Measurements from ENCODE around the gene SERPINE1. TPM values are rescaled to one million over a fixed set of nuclear protein-coding genes. Genes with fewer than 3 reads are reported as not detected.
"Not testable (repeated sequence)": the region's sequence is repeated elsewhere in the genome, so short reads cannot be mapped to it uniquely, and the experiment has no call there.

Gene SERPINE1
- total RNA-seq, 1 experiment from 2014 or later, result not detected

DNA sequence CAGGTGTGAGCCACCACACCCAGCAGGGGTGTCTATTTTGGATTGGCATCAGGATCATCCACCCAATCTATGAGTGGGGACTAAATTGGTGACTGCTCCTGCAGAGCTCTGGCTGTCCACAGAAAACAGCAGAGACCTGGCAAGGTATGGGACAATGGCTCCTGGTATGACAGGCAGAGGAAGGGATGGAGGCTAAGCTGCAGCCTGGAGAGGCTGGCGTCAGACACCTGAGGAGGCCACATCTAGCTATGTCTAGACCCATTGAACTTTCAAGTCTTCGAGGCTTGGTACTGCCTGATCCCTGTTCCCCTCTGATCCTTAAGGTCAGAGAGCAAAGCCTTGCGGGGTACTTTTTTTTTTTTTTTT is 3.2 kb upstream of the SERPINE1 start:
- Histone ChIP-seq H3K27ac (ENCODE audit: low read length) (no peak overlapping the region), H3K4me1 (ENCODE audit: low read length) (peaks cover 9% of the 10 kb centered on the region), H3K36me3 (ENCODE audit: insufficient read depth, low read length) (no peaks in the 10 kb centered on the region), H3K4me3 (ENCODE audit: low read length) (no peak overlapping the region), H3K9ac (ENCODE audit: low read length) (no peak overlapping the region), H3K27me3 (ENCODE audit: low read length) (no peaks in the 10 kb centered on the region), H3K9me2 (replicated peaks; ENCODE audit: insufficient read depth, low read length) (no peaks in the 10 kb centered on the region), H4K20me1 (ENCODE audit: insufficient read depth, low read depth, low read length) (no peaks in the 10 kb centered on the region), H2AFZ (ENCODE audit: low read length) (no peak overlapping the region), H3K9me3 (ENCODE audit: low read length) (no peaks in the 10 kb centered on the region), H3K4me2 (ENCODE audit: low read depth, low read length, poor library complexity, severe bottlenecking) (no peak overlapping the region), H3K79me2 (ENCODE audit: low read length) (no peaks in the 10 kb centered on the region)
- no peak for DNase-seq

GRCh38 chr7:101124376-101125056 is 2.4 kb upstream of the SERPINE1 start:
- H2AFZ ChIP-seq (ENCODE audit: low read length), result no peak overlapping the region
- no peaks in the 10 kb centered on the region for H3K36me3 ChIP-seq (ENCODE audit: insufficient read depth, low read length)
- DNase-seq, result no peak
- no peak overlapping the region for H3K4me2 ChIP-seq (ENCODE audit: low read depth, low read length, poor library complexity, severe bottlenecking)
- no peak overlapping the region for H3K4me3 ChIP-seq (ENCODE audit: low read length)
- H3K9me2 ChIP-seq (replicated peaks; ENCODE audit: insufficient read depth, low read length), result no peaks in the 10 kb centered on the region
- H3K9ac ChIP-seq (ENCODE audit: low read length), result no peak overlapping the region
- H3K9me3 ChIP-seq (ENCODE audit: low read length), result no peaks in the 10 kb centered on the region
- H4K20me1 ChIP-seq (ENCODE audit: insufficient read depth, low read depth, low read length), result no peaks in the 10 kb centered on the region
- H3K27ac ChIP-seq (ENCODE audit: low read length), result no peak overlapping the region
- H3K79me2 ChIP-seq (ENCODE audit: low read length), result no peaks in the 10 kb centered on the region
- peaks cover 9% of the 10 kb centered on the region for H3K4me1 ChIP-seq (ENCODE audit: low read length)
- no peaks in the 10 kb centered on the region for H3K27me3 ChIP-seq (ENCODE audit: low read length)

- H3K4me1 ChIP-seq (ENCODE audit: low read length), result peaks cover 9% of the 10 kb centered on the region
- no peak overlapping the region for H3K27ac ChIP-seq (ENCODE audit: low read length)
- H3K9me2 ChIP-seq (replicated peaks; ENCODE audit: insufficient read depth, low read length), result no peaks in the 10 kb centered on the region
- H3K4me2 ChIP-seq (ENCODE audit: low read depth, low read length, poor library complexity, severe bottlenecking), result no peak overlapping the region
- no peak for DNase-seq
- H4K20me1 ChIP-seq (ENCODE audit: insufficient read depth, low read depth, low read length), result no peaks in the 10 kb centered on the region
- no peak overlapping the region for H3K4me3 ChIP-seq (ENCODE audit: low read length)
- no peaks in the 10 kb centered on the region for H3K27me3 ChIP-seq (ENCODE audit: low read length)
- H3K9me3 ChIP-seq (ENCODE audit: low read length), result no peaks in the 10 kb centered on the region
- no peak overlapping the region for H3K9ac ChIP-seq (ENCODE audit: low read length)
- H2AFZ ChIP-seq (ENCODE audit: low read length), result 0 out of 2 replicates have a peak overlapping the region, but pooled peaks have one; percentile 86
- H3K79me2 ChIP-seq (ENCODE audit: low read length), result no peaks in the 10 kb centered on the region
- no peaks in the 10 kb centered on the region for H3K36me3 ChIP-seq (ENCODE audit: insufficient read depth, low read length)
Measured at GRCh38 chr7:101125989-101126650, 784 bp upstream of the SERPINE1 start.

DNA sequence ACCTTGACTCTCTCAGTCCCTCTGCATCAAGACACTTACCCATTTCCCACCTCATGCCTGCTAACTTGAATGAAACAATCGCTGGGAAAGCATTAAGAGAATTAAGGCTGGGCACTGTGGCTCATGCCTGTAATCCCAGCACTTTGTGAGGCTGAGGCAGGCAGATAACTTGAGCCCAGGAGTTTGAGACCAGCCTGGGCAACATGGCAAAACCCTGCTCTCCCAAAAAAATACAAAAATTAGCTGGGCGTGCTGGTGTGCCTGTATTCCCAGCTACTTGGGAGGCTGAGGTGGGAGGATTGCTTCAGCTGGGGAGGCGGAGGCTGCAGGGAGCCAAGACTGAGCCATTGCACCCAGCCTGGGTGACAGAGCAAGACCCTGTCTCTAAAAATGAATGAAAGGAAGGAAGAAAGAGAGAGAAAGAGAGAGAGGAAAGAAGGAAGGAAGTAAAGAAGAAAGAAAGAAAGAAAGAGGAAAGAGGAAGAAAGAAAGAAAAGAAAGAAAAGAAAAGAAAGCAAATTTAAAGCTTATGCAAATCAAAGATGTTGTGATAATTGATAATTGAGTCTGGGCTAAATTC is 646 bp downstream of the SERPINE1 start:
- Histone ChIP-seq H3K4me2 (ENCODE audit: low read depth, low read length, poor library complexity, severe bottlenecking) (no peak overlapping the region), H3K79me2 (ENCODE audit: low read length) (no peaks in the 10 kb centered on the region), H3K9ac (ENCODE audit: low read length) (no peak overlapping the region), H4K20me1 (ENCODE audit: insufficient read depth, low read depth, low read length) (no peaks in the 10 kb centered on the region), H3K4me3 (ENCODE audit: low read length) (no peak overlapping the region), H3K4me1 (ENCODE audit: low read length) (peaks cover 9% of the 10 kb centered on the region), H3K9me3 (ENCODE audit: low read length) (no peaks in the 10 kb centered on the region), H3K27ac (ENCODE audit: low read length) (no peak overlapping the region), H3K36me3 (ENCODE audit: insufficient read depth, low read length) (no peaks in the 10 kb centered on the region), H3K9me2 (replicated peaks; ENCODE audit: insufficient read depth, low read length) (no peaks in the 10 kb centered on the region), H3K27me3 (ENCODE audit: low read length) (no peaks in the 10 kb centered on the region), H2AFZ (ENCODE audit: low read length) (no peak overlapping the region)
- DNase-seq, result no peak

GRCh38 chr7:101128040-101128834 is 1.3 kb downstream of the SERPINE1 start:
- Histone ChIP-seq H3K4me3 (ENCODE audit: low read length) (no peak overlapping the region), H4K20me1 (ENCODE audit: insufficient read depth, low read depth, low read length) (no peaks in the 10 kb centered on the region), H2AFZ (ENCODE audit: low read length) (no peak overlapping the region), H3K9ac (ENCODE audit: low read length) (no peak overlapping the region), H3K27me3 (ENCODE audit: low read length) (no peaks in the 10 kb centered on the region), H3K36me3 (ENCODE audit: insufficient read depth, low read length) (no peaks in the 10 kb centered on the region), H3K9me2 (replicated peaks; ENCODE audit: insufficient read depth, low read length) (no peaks in the 10 kb centered on the region), H3K4me1 (ENCODE audit: low read length) (peaks cover 9% of the 10 kb centered on the region), H3K9me3 (ENCODE audit: low read length) (no peaks in the 10 kb centered on the region), H3K4me2 (ENCODE audit: low read depth, low read length, poor library complexity, severe bottlenecking) (no peak overlapping the region), H3K27ac (ENCODE audit: low read length) (no peak overlapping the region), H3K79me2 (ENCODE audit: low read length) (no peaks in the 10 kb centered on the region)
- DNase-seq, result no peak

- DNase-seq, result no peak
- H3K4me1 ChIP-seq (ENCODE audit: low read length), result peaks cover 9% of the 10 kb centered on the region
Measured at GRCh38 chr7:101129603-101130117, 2.8 kb downstream of the SERPINE1 start.

DNA sequence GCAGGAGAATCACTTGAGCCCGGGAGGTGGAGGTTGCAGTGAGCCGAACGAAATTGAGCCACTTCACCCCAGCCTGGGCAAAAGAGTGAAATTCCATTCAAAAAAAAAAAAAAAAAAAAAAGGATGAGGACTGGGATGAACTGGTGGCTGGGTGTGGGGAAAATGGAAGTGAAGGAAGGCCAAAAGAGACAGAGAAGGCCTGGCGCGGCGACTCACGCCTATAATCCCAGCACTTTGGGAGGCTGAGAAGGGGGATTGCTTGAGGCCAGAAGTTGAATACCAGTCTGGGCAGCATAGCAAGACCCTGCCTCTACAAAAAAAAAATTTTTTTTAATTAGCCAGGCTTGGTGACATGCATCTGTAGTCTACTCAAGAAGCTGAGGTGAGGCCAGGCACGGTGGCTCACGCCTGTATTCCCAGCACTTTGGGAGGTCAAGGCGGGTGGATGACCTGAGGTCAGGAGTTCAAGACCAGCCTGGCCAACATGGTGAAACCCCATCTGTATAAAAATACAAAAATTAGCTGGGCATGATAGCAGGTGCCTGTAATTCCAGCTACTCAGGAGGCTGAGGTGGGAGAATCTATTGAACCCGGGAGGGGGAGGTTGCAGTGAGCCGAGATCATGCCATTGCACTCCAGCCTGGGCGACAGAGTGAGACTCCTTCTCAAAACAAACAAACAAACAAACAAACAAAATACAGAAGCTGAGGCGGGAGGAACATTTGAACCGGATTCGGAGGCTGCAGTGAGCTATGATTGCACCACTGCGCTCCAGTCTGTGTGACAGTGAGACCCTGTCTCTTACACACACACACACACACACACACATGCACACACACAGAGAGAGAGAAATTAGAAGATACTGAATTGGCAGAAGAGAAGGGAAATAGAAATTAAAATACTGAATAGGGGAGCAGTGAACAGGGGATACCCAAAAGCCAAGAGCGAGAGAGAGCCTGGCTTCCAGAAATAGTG is 6.0 kb downstream of the SERPINE1 start:
- H4K20me1 ChIP-seq (ENCODE audit: insufficient read depth, low read depth, low read length); H3K9me3 ChIP-seq (ENCODE audit: low read length); DNase-seq; H3K9me2 ChIP-seq (replicated peaks; ENCODE audit: insufficient read depth, low read length); H3K4me1 ChIP-seq (ENCODE audit: low read length); H3K27ac ChIP-seq (ENCODE audit: low read length); H3K9ac ChIP-seq (ENCODE audit: low read length); H2AFZ ChIP-seq (ENCODE audit: low read length); H3K79me2 ChIP-seq (ENCODE audit: low read length); H3K4me2 ChIP-seq (ENCODE audit: low read depth, low read length, poor library complexity, severe bottlenecking); H3K27me3 ChIP-seq (ENCODE audit: low read length); H3K4me3 ChIP-seq (ENCODE audit: low read length); H3K36me3 ChIP-seq (ENCODE audit: insufficient read depth, low read length): not testable (repeated sequence)

More at GRCh38 chr7:101129603-101130117, 2.8 kb downstream of the SERPINE1 start:
- Histone ChIP-seq H3K4me2 (ENCODE audit: low read depth, low read length, poor library complexity, severe bottlenecking) (no peak overlapping the region), H3K9me3 (ENCODE audit: low read length) (no peaks in the 10 kb centered on the region), H3K9me2 (replicated peaks; ENCODE audit: insufficient read depth, low read length) (no peaks in the 10 kb centered on the region), H3K79me2 (ENCODE audit: low read length) (no peaks in the 10 kb centered on the region), H3K4me3 (ENCODE audit: low read length) (no peak overlapping the region), H3K36me3 (ENCODE audit: insufficient read depth, low read length) (no peaks in the 10 kb centered on the region), H4K20me1 (ENCODE audit: insufficient read depth, low read depth, low read length) (no peaks in the 10 kb centered on the region), H3K27me3 (ENCODE audit: low read length) (no peaks in the 10 kb centered on the region), H3K27ac (ENCODE audit: low read length) (no peak overlapping the region), H2AFZ (ENCODE audit: low read length) (no peak overlapping the region), H3K9ac (ENCODE audit: low read length) (no peak overlapping the region)
